RWPE1 (cell line): ENCODE data around the gene ANKRD42.

Experiments used
- CTCF ChIA-PET: fragments of 350-600 bp; sonication (Branson Sonifier 250); formaldehyde crosslinking; extraction: SDS; loops from one replicate; lab custom pipeline; 2021; lab: Yijun Ruan, JAX
- POLR2A ChIA-PET: fragments of 400-600 bp; formaldehyde crosslinking; extraction: SDS; loops from one replicate; lab custom pipeline; 2020; ENCODE audit warnings: antibody characterized with exemption; ENCODE audit not compliant: low non-redundant PET; lab: Yijun Ruan, JAX
- DNase-seq: peaks from one replicate; pipeline ENCODE4 v3.0.0; 2012; ENCODE audit warnings: low spot score
- H3K27ac ChIP-seq: fragments of 450-650 bp; 2 replicates; pipeline ENCODE4 v1.5.1; 2017
- TF ChIP-seq, protein P1 (sequence below): fragments of 450-650 bp; conservative IDR thresholded peaks from 2 replicates; pipeline ENCODE4 v1.5.1; 2017; ENCODE audit warnings: low read depth, mild to moderate bottlenecking

The ANKRD42 gene

DNA sequence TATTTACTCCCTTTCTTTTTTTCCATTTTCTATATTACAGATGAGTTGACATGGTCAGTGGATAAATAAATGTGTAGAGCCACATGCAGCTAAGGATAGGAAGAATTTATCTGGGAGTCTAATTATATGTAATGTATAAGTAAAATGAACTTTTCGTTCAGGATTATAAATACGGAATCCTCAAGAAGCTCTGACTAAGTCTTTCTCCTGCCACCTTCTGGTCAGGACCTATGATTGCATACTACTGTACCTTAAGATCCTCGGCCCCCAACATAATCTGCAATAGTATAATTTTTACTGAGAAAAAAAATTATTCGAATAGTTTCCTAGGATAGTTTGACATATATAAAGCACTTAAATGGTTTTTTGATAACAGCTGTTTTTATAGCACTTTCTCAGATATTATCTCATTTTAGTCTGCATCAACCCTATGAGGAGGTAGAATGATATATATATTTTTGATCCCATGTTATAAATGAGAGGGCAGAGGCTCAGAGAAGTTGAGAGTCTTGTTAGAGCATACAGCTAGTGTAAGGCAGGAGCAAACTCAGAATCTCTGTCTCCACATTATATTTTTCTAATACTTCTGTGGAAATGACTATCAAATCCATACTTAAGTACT is 56.6 kb downstream of the ANKRD42 start:
- DNase-seq, result peak; percentile 58
- TF ChIP-seq, protein P1, sequence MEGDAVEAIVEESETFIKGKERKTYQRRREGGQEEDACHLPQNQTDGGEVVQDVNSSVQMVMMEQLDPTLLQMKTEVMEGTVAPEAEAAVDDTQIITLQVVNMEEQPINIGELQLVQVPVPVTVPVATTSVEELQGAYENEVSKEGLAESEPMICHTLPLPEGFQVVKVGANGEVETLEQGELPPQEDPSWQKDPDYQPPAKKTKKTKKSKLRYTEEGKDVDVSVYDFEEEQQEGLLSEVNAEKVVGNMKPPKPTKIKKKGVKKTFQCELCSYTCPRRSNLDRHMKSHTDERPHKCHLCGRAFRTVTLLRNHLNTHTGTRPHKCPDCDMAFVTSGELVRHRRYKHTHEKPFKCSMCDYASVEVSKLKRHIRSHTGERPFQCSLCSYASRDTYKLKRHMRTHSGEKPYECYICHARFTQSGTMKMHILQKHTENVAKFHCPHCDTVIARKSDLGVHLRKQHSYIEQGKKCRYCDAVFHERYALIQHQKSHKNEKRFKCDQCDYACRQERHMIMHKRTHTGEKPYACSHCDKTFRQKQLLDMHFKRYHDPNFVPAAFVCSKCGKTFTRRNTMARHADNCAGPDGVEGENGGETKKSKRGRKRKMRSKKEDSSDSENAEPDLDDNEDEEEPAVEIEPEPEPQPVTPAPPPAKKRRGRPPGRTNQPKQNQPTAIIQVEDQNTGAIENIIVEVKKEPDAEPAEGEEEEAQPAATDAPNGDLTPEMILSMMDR, result peak; percentile 77
- POLR2A ChIA-PET, result no interaction called here
- H3K27ac ChIP-seq, result no peak overlapping the region
- CTCF ChIA-PET, result interaction anchor here (0.6 to 1.6 kb wide), 16 partner anchors 11 to 684 kb away, joined by 3 to 13 read pairs (median 4); partner anchors contain the start of gene DDIAS

- ChIA-PET CTCF (no interaction called here), POLR2A (no interaction called here)
- H3K27ac ChIP-seq, result no peak overlapping the region
- DNase-seq, result no peak
- TF ChIP-seq, protein P1, result no peak
These were observed 58.8 kb downstream of the ANKRD42 start for GRCh38 chr11:83252266-83252665.

DNA sequence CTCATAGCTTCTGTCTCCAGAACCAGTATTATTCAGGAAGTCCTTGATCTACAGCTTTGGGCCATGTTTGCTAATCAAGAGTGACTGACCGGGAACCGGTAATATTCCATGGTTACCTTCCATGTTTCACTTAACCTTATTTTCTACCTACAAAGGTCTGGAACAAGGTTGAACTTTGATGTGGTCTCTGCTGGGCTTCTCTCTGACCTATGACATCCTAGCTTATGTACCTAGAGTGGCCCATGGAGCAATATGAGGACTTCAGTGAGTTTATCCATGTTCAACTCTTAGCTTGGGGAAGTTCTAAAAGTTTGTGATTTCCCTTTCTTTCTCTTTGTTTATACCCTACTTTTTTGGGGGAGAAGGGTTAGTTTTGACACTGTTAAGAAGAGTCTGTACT is 59.4 kb downstream of the ANKRD42 start:
- no peak for DNase-seq
- ChIA-PET CTCF (no interaction called here), POLR2A (no interaction called here)
- no peak overlapping the region for H3K27ac ChIP-seq
- TF ChIP-seq, protein P1, result no peak

DNA sequence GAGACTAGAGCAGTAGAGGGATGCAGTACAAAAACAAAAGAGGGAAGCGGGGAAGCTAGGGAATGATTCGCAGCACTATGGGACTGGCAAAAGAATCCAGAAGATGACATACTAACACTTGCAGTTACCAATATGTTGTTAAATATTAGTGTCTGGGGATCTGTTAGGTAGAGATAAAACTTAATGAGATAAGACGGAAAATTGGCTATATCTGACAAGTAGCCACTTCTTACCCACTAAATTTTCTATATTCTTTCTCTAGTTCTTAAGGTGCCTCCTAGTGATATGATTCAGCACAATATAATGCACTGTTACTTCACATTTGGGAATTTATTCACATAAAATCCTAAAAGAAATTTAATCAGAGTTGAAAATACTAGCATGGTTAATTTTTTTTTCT is 61.9 kb downstream of the ANKRD42 start:
- TF ChIP-seq, protein P1, result no peak
- DNase-seq, result no peak
- ChIA-PET POLR2A (no interaction called here), CTCF (no interaction called here)
- no peak overlapping the region for H3K27ac ChIP-seq

- H3K27ac ChIP-seq, result no peak overlapping the region
- no peak for DNase-seq
- ChIA-PET CTCF (no interaction called here), POLR2A (no interaction called here)
- TF ChIP-seq, protein P1, result no peak
These were observed 63.3 kb downstream of the ANKRD42 start for GRCh38 chr11:83256602-83257340.

DNA sequence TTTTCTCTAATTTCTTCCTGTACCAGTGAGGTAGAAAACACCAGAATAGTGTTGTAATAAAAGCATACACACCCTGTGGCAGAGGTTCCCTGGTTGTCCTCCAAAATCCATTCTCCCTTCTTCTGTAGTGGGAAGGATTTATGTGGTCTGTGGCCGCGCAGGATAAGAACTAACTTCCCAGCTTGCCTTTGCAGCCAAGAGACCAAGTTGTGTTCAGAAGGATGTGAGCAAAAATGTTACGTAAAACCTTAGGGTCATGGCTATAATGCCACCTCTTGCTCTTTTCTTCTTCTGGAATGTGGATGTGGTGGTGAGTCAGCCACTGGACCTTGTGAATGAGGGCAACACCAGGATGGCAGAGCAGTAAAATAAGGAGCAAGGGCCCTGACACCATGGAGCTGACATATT is 64.3 kb downstream of the ANKRD42 start:
- CTCF ChIA-PET, result interaction anchor here (0.7 to 0.9 kb wide), 2 partner anchors 16 to 540 kb away, joined by 3 to 4 read pairs; no protein-coding TSS in a partner anchor
- peak; percentile 27 for DNase-seq
- TF ChIP-seq, protein P1, result no peak
- POLR2A ChIA-PET, result no interaction called here
- H3K27ac ChIP-seq, result no peak overlapping the region
